Neural cell (in vitro differentiated cells): ENCODE results near the gene STK38L. TPM values are rescaled to one million over a fixed set of nuclear protein-coding genes. Genes with fewer than 3 reads are reported as not detected.

Experiments used
- H2AFZ ChIP-seq: fragments of 200-600, 300-800 bp; sonication (generic), shearing (Covaris generic); 2 replicates; pipeline ENCODE4 v1.6.0; 2014; ENCODE audit warnings: low read depth, mild to moderate bottlenecking, antibody characterized with exemption, low read length, moderate library complexity
- H3F3A ChIP-seq: fragments of 200-600 bp; shearing (Covaris generic); 2 replicates; pipeline ENCODE4 v1.6.1; 2016; ENCODE audit warnings: mild to moderate bottlenecking, moderate library complexity, mixed read lengths, antibody characterized with exemption, low read length; ENCODE audit not compliant: insufficient read depth, poor library complexity, severe bottlenecking
- H3K27ac ChIP-seq: fragments of 200-600, 300-800 bp; sonication (generic), shearing (Covaris generic); 2 replicates; pipeline ENCODE4 v1.5.1; 2014; ENCODE audit warnings: mild to moderate bottlenecking, low read length, moderate library complexity
- H3K27me3 ChIP-seq: fragments of 300-800, 200-600 bp; sonication (generic), shearing (Covaris generic); 2 replicates; pipeline ENCODE4 v1.6.0; 2014; ENCODE audit warnings: mild to moderate bottlenecking, low read depth, low read length, moderate library complexity; ENCODE audit not compliant: insufficient read depth
- H3K36me3 ChIP-seq: fragments of 300-800, 200-600 bp; sonication (generic), shearing (Covaris generic); 2 replicates; pipeline ENCODE4 v1.5.1; 2014; ENCODE audit warnings: mild to moderate bottlenecking, antibody characterized with exemption, low read length, moderate library complexity; ENCODE audit not compliant: insufficient read depth
- H3K4me2 ChIP-seq: fragments of 300-800, 200-600 bp; sonication (generic), shearing (Covaris generic); 2 replicates; pipeline ENCODE4 v1.6.0; 2014; ENCODE audit warnings: mild to moderate bottlenecking, low read length
- H3K4me3 ChIP-seq: fragments of 300-800, 200-600 bp; sonication (generic), shearing (Covaris generic); 2 replicates; pipeline ENCODE4 v1.5.1; 2014; ENCODE audit warnings: mild to moderate bottlenecking, low read length, moderate library complexity
- H3K79me2 ChIP-seq: fragments of 200-600 bp; shearing (Covaris generic); replicated peaks from 2 replicates; pipeline ENCODE4 v1.6.0; 2014; ENCODE audit warnings: mild to moderate bottlenecking, low read length, moderate library complexity; ENCODE audit not compliant: insufficient read depth
- H3K9ac ChIP-seq: fragments of 300-800, 200-600 bp; sonication (generic), shearing (Covaris generic); 2 replicates; pipeline ENCODE4 v1.6.1; 2016; ENCODE audit warnings: mild to moderate bottlenecking, low read length, mixed read lengths
- H3K9me2 ChIP-seq: fragments of 200-600 bp; shearing (Covaris generic); 2 replicates; pipeline ENCODE4 v1.6.1; 2016; ENCODE audit warnings: mild to moderate bottlenecking, low read length, mixed read lengths; ENCODE audit not compliant: insufficient read depth
- H3K9me3 ChIP-seq: fragments of 200-600, 300-800 bp; sonication (generic), shearing (Covaris generic); 2 replicates; pipeline ENCODE4 v1.6.1; 2016; ENCODE audit warnings: mild to moderate bottlenecking, mixed run types, low read length, moderate library complexity, mixed read lengths
- H4K20me1 ChIP-seq: fragments of 200-600 bp; shearing (Covaris generic); 2 replicates; pipeline ENCODE4 v1.6.1; 2016; ENCODE audit warnings: mild to moderate bottlenecking, mixed run types; ENCODE audit not compliant: insufficient read depth
- EP300 ChIP-seq: fragments of 450-650 bp; conservative IDR thresholded peaks from 2 replicates; pipeline ENCODE4 v1.6.1; 2014; ENCODE audit warnings: antibody characterized with exemption, mild to moderate bottlenecking, moderate library complexity; ENCODE audit not compliant: poor library complexity, severe bottlenecking
- EZH2 ChIP-seq: fragments of 200-600, 300-800 bp; shearing (Covaris generic), sonication (generic); IDR thresholded peaks from 2 replicates; pipeline ENCODE4 v1.6.1; 2014; ENCODE audit warnings: antibody characterized with exemption, low read length, borderline replicate concordance, mild to moderate bottlenecking; ENCODE audit not compliant: insufficient read depth, poor library complexity, severe bottlenecking
- MXI1 ChIP-seq: fragments of 450-650 bp; conservative IDR thresholded peaks from 2 replicates; pipeline ENCODE4 v1.6.1; 2014; ENCODE audit warnings: antibody characterized with exemption, mild to moderate bottlenecking; ENCODE audit not compliant: poor library complexity, severe bottlenecking
- POLR2AphosphoS5 ChIP-seq: IDR thresholded peaks from 2 replicates; pipeline ENCODE4 v1.6.1; 2012
- RAD21 ChIP-seq: fragments of 450-650 bp; conservative IDR thresholded peaks from 2 replicates; pipeline ENCODE4 v1.6.1; 2014; ENCODE audit warnings: antibody characterized with exemption, mild to moderate bottlenecking, moderate library complexity
- REST ChIP-seq: IDR thresholded peaks from 2 replicates; pipeline ENCODE4 v1.6.1; 2012; ENCODE audit warnings: borderline replicate concordance
- SMC3 ChIP-seq: fragments of 450-650 bp; conservative IDR thresholded peaks from 2 replicates; pipeline ENCODE4 v1.6.1; 2014; ENCODE audit warnings: antibody characterized with exemption, mild to moderate bottlenecking, moderate library complexity; ENCODE audit not compliant: poor library complexity
- TAF1 ChIP-seq: IDR thresholded peaks from 2 replicates; pipeline ENCODE4 v1.6.1; 2012; ENCODE audit warnings: low read depth
- polyA plus RNA-seq: library from polyadenylated mRNA; depleted of rRNA; stranded (reverse); fragments of >200 nt; gene quantifications from 2 replicates; pipeline ENCODE4 v1.2.3, GENCODE V29; 2014
- TF ChIP-seq, protein P1 (sequence below): fragments of 450-650 bp; IDR thresholded peaks from 2 replicates; pipeline ENCODE4 v1.5.1; 2014; ENCODE audit warnings: antibody characterized with exemption, mild to moderate bottlenecking, moderate library complexity; ENCODE audit not compliant: poor library complexity, severe bottlenecking

Gene STK38L
- polyA plus RNA-seq, 1 donor from 2014 or later = 31.5 TPM

- Histone ChIP-seq H2AFZ (no peak overlapping the region), H3K4me3 (no peak overlapping the region), H3K79me2 (peaks cover 14% of the 10 kb centered on the region), H3K9me2 (no peaks in the 10 kb centered on the region), H3K27ac (no peak overlapping the region), H3K9ac (no peak overlapping the region), H3K27me3 (no peaks in the 10 kb centered on the region), H3K4me2 (no peak overlapping the region), H3F3A (no peaks in the 10 kb centered on the region), H4K20me1 (no peaks in the 10 kb centered on the region), H3K36me3 (no peaks in the 10 kb centered on the region), H3K9me3 (no peaks in the 10 kb centered on the region)
- TF ChIP-seq EP300 (no peak), EZH2 (no peak)
- TF ChIP-seq, protein P1, sequence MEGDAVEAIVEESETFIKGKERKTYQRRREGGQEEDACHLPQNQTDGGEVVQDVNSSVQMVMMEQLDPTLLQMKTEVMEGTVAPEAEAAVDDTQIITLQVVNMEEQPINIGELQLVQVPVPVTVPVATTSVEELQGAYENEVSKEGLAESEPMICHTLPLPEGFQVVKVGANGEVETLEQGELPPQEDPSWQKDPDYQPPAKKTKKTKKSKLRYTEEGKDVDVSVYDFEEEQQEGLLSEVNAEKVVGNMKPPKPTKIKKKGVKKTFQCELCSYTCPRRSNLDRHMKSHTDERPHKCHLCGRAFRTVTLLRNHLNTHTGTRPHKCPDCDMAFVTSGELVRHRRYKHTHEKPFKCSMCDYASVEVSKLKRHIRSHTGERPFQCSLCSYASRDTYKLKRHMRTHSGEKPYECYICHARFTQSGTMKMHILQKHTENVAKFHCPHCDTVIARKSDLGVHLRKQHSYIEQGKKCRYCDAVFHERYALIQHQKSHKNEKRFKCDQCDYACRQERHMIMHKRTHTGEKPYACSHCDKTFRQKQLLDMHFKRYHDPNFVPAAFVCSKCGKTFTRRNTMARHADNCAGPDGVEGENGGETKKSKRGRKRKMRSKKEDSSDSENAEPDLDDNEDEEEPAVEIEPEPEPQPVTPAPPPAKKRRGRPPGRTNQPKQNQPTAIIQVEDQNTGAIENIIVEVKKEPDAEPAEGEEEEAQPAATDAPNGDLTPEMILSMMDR = no peak
These were observed 92.2 kb downstream of the STK38L start for GRCh38 chr12:27336282-27336653.

DNA sequence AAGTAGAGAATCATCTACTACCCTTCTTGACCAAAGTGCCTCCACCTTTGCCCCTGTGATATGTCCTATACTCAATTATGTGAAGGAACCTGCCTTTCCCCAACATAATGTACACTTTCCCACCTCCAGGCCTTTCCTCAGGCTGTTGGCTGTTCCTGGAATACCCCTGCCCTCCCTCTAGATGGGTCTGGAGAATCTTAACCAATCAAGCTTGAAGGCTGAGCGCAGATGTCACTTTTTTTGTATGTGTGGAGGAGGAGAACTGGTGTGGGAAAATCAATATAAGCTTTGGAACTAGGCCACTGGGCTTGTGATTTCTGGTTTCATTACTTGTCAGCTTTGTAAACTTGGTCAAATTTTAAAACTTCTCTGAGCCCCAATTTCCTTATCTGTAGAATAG lies 93.3 kb downstream of the STK38L start:
- Histone ChIP-seq H3F3A (no peaks in the 10 kb centered on the region), H3K4me2 (no peak overlapping the region), H3K79me2 (peaks cover 14% of the 10 kb centered on the region), H3K36me3 (no peaks in the 10 kb centered on the region), H3K9me2 (no peaks in the 10 kb centered on the region), H2AFZ (no peak overlapping the region), H3K9me3 (no peaks in the 10 kb centered on the region), H3K27me3 (no peaks in the 10 kb centered on the region), H3K9ac (no peak overlapping the region), H3K27ac (no peak overlapping the region), H3K4me3 (no peak overlapping the region), H4K20me1 (no peaks in the 10 kb centered on the region)
- TF ChIP-seq RAD21 = no peak
- TF ChIP-seq, protein P1 = no peak
- TF ChIP-seq TAF1 = no peak
- TF ChIP-seq EP300 = no peak
- TF ChIP-seq MXI1 = no peak
- no peak for TF ChIP-seq EZH2
- TF ChIP-seq POLR2AphosphoS5 = no peak
- no peak for TF ChIP-seq SMC3

DNA sequence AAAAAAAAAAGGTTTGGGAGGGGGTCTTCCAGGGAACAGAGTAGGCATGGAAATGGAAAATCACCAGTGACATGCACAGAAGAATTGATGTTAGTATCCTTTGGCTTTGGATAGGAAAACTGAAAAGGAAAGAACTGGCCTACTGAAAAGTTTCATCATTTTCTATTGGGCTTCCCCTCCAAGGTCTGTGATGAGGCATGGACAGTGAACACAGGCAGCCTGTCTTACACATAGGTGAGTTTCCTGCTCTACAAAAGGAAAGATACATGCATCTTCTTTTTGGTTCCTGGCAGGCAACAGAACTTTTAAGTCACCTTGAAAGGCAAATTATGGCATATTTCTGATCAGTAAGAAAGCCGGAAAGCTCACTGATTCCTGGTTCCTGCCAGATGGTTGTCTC lies 94.4 kb downstream of the STK38L start:
- no peak overlapping the region for H3K4me2 ChIP-seq
- H3K9me2 ChIP-seq = no peaks in the 10 kb centered on the region
- no peaks in the 10 kb centered on the region for H3K27me3 ChIP-seq
- no peak overlapping the region for H3K27ac ChIP-seq
- H2AFZ ChIP-seq = no peak overlapping the region
- H4K20me1 ChIP-seq = no peaks in the 10 kb centered on the region
- H3K36me3 ChIP-seq = no peaks in the 10 kb centered on the region
- H3F3A ChIP-seq = no peaks in the 10 kb centered on the region
- peaks cover 14% of the 10 kb centered on the region for H3K79me2 ChIP-seq
- H3K9me3 ChIP-seq = no peaks in the 10 kb centered on the region
- H3K4me3 ChIP-seq = no peak overlapping the region
- no peak overlapping the region for H3K9ac ChIP-seq
- TF ChIP-seq EP300 (no peak), RAD21 (no peak), TAF1 (no peak), MXI1 (no peak), POLR2AphosphoS5 (no peak), REST (no peak), SMC3 (no peak), EZH2 (no peak)
- TF ChIP-seq, protein P1 = no peak
